HUES48 (cell line): Measurements from ENCODE around the gene USP9Y.

Source experiments
- H3K27ac ChIP-seq: one replicate; pipeline ENCODE4 v1.7.0; 2013; ENCODE audit warnings: low read depth, low read length, inconsistent platforms
- H3K27me3 ChIP-seq: 2 replicates; pipeline ENCODE4 v1.6.1; 2013; ENCODE audit warnings: mild to moderate bottlenecking, low read length; ENCODE audit not compliant: control insufficient read depth, insufficient read depth
- H3K36me3 ChIP-seq: 2 replicates; pipeline ENCODE4 v1.6.1; 2013; ENCODE audit warnings: low read length; ENCODE audit not compliant: control insufficient read depth, insufficient read depth
- H3K4me1 ChIP-seq: 2 replicates; pipeline ENCODE4 v1.6.1; 2013; ENCODE audit warnings: mild to moderate bottlenecking, low read length; ENCODE audit not compliant: control insufficient read depth, insufficient read depth
- H3K4me3 ChIP-seq: 2 replicates; pipeline ENCODE4 v1.5.1; 2013; ENCODE audit warnings: mild to moderate bottlenecking, low read depth, low read length
- H3K9ac ChIP-seq: 2 replicates; pipeline ENCODE4 v1.6.1; 2013; ENCODE audit warnings: mild to moderate bottlenecking, low read depth, low read length, moderate library complexity
- H3K9me3 ChIP-seq: 2 replicates; pipeline ENCODE4 v1.6.1; 2013; ENCODE audit warnings: low read length; ENCODE audit not compliant: control insufficient read depth, insufficient read depth

USP9Y gene

GRCh38 chrY:12702174-12702573 is 1.1 kb downstream of the USP9Y start:
- Histone ChIP-seq H3K27ac (no peak overlapping the region), H3K36me3 (no peaks in the 10 kb centered on the region), H3K4me3 (no peak overlapping the region), H3K4me1 (no peaks in the 10 kb centered on the region), H3K27me3 (no peaks in the 10 kb centered on the region), H3K9me3 (no peaks in the 10 kb centered on the region), H3K9ac (no peak overlapping the region)

- H3K36me3 ChIP-seq, result no peaks in the 10 kb centered on the region
- H3K4me3 ChIP-seq, result no peak overlapping the region
- no peak overlapping the region for H3K9ac ChIP-seq
- H3K4me1 ChIP-seq, result no peaks in the 10 kb centered on the region
- H3K27me3 ChIP-seq, result no peaks in the 10 kb centered on the region
- H3K9me3 ChIP-seq, result no peaks in the 10 kb centered on the region
- no peak overlapping the region for H3K27ac ChIP-seq
Observed at GRCh38 chrY:12710460-12710859, 9.4 kb downstream of the USP9Y start.

GRCh38 chrY:12715376-12715775 is 14.3 kb downstream of the USP9Y start:
- Histone ChIP-seq H3K36me3 (no peaks in the 10 kb centered on the region), H3K4me1 (no peaks in the 10 kb centered on the region), H3K27ac (no peak overlapping the region), H3K27me3 (no peaks in the 10 kb centered on the region), H3K9ac (no peak overlapping the region), H3K4me3 (no peak overlapping the region), H3K9me3 (no peaks in the 10 kb centered on the region)

- no peak overlapping the region for H3K4me3 ChIP-seq
- H3K36me3 ChIP-seq, result no peaks in the 10 kb centered on the region
- no peak overlapping the region for H3K27ac ChIP-seq
- H3K9ac ChIP-seq, result no peak overlapping the region
- H3K4me1 ChIP-seq, result no peaks in the 10 kb centered on the region
- no peaks in the 10 kb centered on the region for H3K27me3 ChIP-seq
- no peaks in the 10 kb centered on the region for H3K9me3 ChIP-seq
Observed at GRCh38 chrY:12729746-12730145, 28.7 kb downstream of the USP9Y start.

- Histone ChIP-seq H3K27me3 (no peaks in the 10 kb centered on the region), H3K9ac (no peak overlapping the region), H3K27ac (no peak overlapping the region), H3K36me3 (no peaks in the 10 kb centered on the region), H3K4me3 (no peak overlapping the region), H3K4me1 (no peaks in the 10 kb centered on the region), H3K9me3 (no peaks in the 10 kb centered on the region)
Observed at GRCh38 chrY:12733625-12734024, 32.6 kb downstream of the USP9Y start.

- H3K4me3 ChIP-seq, result no peak overlapping the region
- no peak overlapping the region for H3K27ac ChIP-seq
- no peaks in the 10 kb centered on the region for H3K9me3 ChIP-seq
- no peaks in the 10 kb centered on the region for H3K36me3 ChIP-seq
- no peaks in the 10 kb centered on the region for H3K4me1 ChIP-seq
- no peaks in the 10 kb centered on the region for H3K27me3 ChIP-seq
- H3K9ac ChIP-seq, result no peak overlapping the region
Observed at GRCh38 chrY:12734051-12734450, 33.0 kb downstream of the USP9Y start.

- Histone ChIP-seq H3K9me3 (no peaks in the 10 kb centered on the region), H3K4me3 (no peak overlapping the region), H3K9ac (no peak overlapping the region), H3K36me3 (no peaks in the 10 kb centered on the region), H3K4me1 (no peaks in the 10 kb centered on the region), H3K27ac (no peak overlapping the region), H3K27me3 (no peaks in the 10 kb centered on the region)
Observed at GRCh38 chrY:12741414-12741813, 40.4 kb downstream of the USP9Y start.

- H3K36me3 ChIP-seq, result no peaks in the 10 kb centered on the region
- H3K27ac ChIP-seq, result no peak overlapping the region
- no peak overlapping the region for H3K9ac ChIP-seq
Observed at GRCh38 chrY:12742725-12743124, 41.7 kb downstream of the USP9Y start.

GRCh38 chrY:12744091-12744490 is 43.1 kb downstream of the USP9Y start:
- H3K36me3 ChIP-seq, result no peaks in the 10 kb centered on the region

More at GRCh38 chrY:12742725-12743124, 41.7 kb downstream of the USP9Y start:
- Histone ChIP-seq H3K4me1 (no peaks in the 10 kb centered on the region), H3K4me3 (no peak overlapping the region), H3K9me3 (no peaks in the 10 kb centered on the region), H3K27me3 (no peaks in the 10 kb centered on the region)

GRCh38 chrY:12749293-12749692 is 48.3 kb downstream of the USP9Y start:
- Histone ChIP-seq H3K36me3 (no peaks in the 10 kb centered on the region), H3K9me3 (no peaks in the 10 kb centered on the region), H3K4me3 (no peak overlapping the region), H3K27ac (no peak overlapping the region), H3K27me3 (no peaks in the 10 kb centered on the region), H3K9ac (no peak overlapping the region), H3K4me1 (no peaks in the 10 kb centered on the region)

More at GRCh38 chrY:12744091-12744490, 43.1 kb downstream of the USP9Y start:
- Histone ChIP-seq H3K9ac (no peak overlapping the region), H3K4me1 (no peaks in the 10 kb centered on the region), H3K27ac (no peak overlapping the region), H3K4me3 (no peak overlapping the region), H3K9me3 (no peaks in the 10 kb centered on the region), H3K27me3 (no peaks in the 10 kb centered on the region)

- no peak overlapping the region for H3K9ac ChIP-seq
Observed at GRCh38 chrY:12752856-12753255, 51.8 kb downstream of the USP9Y start.

GRCh38 chrY:12756021-12756420 is 55.0 kb downstream of the USP9Y start:
- Histone ChIP-seq H3K27me3 (no peaks in the 10 kb centered on the region), H3K9me3 (no peaks in the 10 kb centered on the region), H3K36me3 (no peaks in the 10 kb centered on the region), H3K9ac (no peak overlapping the region), H3K27ac (no peak overlapping the region), H3K4me3 (no peak overlapping the region), H3K4me1 (no peaks in the 10 kb centered on the region)

More at GRCh38 chrY:12752856-12753255, 51.8 kb downstream of the USP9Y start:
- Histone ChIP-seq H3K4me3 (no peak overlapping the region), H3K9me3 (no peaks in the 10 kb centered on the region), H3K36me3 (no peaks in the 10 kb centered on the region), H3K27me3 (no peaks in the 10 kb centered on the region), H3K4me1 (no peaks in the 10 kb centered on the region), H3K27ac (no peak overlapping the region)
